ENCODE results near the gene CYP3A5. TPM values are rescaled to one million over a fixed set of nuclear protein-coding genes. Genes with fewer than 3 reads are reported as not detected.
"Not testable (repeated sequence)": the region's sequence is repeated elsewhere in the genome, so short reads cannot be mapped to it uniquely, and the experiment has no call there.

The CYP3A5 gene
- total and polyA plus RNA-seq, 10 of the 15 experiments (the other 5 are each of a cell fraction or from before 2014, with no cell fraction given) = 0.05 to 1.3 (median 0.09) TPM; not detected in 2

- Histone ChIP-seq H3K9me3 (replicated peaks; ENCODE audit: control insufficient read depth, insufficient read depth, low read length) (no peaks in the 10 kb centered on the region), H2AFZ (ENCODE audit: control insufficient read depth, low read depth, low read length) (no peak overlapping the region), H4K20me1 (ENCODE audit: control insufficient read depth, insufficient read depth) (no peaks in the 10 kb centered on the region), H3K27ac (ENCODE audit: control insufficient read depth, insufficient read depth) (no peak overlapping the region), H3K4me2 (ENCODE audit: control insufficient read depth, insufficient read depth) (no peak overlapping the region), H3K36me3 (ENCODE audit: control insufficient read depth in 2 of 2, insufficient read depth in 2 of 2, low read length in 1 of 2) (no peaks in the 10 kb centered on the region; a peak in 1 of 4 replicates), H3K4me3 (no peak overlapping the region), H3K27me3 (replicated peaks in 1 of 2; ENCODE audit: control insufficient read depth in 2 of 2, insufficient read depth in 2 of 2, low read length in 1 of 2) (no peaks in the 10 kb centered on the region), H3K9ac (ENCODE audit: control insufficient read depth, insufficient read depth, low read length) (no peak overlapping the region), H3K79me2 (ENCODE audit: control insufficient read depth, insufficient read depth, low read length) (no peaks in the 10 kb centered on the region), H3K4me1 (ENCODE audit: control insufficient read depth, insufficient read depth, low read length) (no peaks in the 10 kb centered on the region)
- FAIRE-seq = no peak
- ChIA-PET SMC1A (ENCODE audit: uncharacterized antibody, unreplicated experiment) (no interaction called here), RAD21 (ENCODE audit: unreplicated experiment) (no interaction called here), POLR2A (no interaction called here), CTCF (no interaction called here)
- DNase-seq (ENCODE audit: low read depth, low spot score) = no peak
- 99% methylated on average over 23 of the region's 23 CpGs for WGBS (ENCODE audit: insufficient coverage, insufficient replicate concordance, low lambda C conversion rate, missing lambda C conversion rate)
- ATAC-seq = no peak
- TF ChIP-seq USF1 (IDR thresholded peaks at IDR 0.05; ENCODE audit: borderline replicate concordance, extremely low read length, insufficient read depth, low read depth, low read length) (no peak), SMAD5 (IDR thresholded peaks at IDR 0.05; ENCODE audit: low read depth) (no peak), MXI1 (IDR thresholded peaks at IDR 0.05; ENCODE audit: low read depth, low read length) (no peak), PAX8 (IDR thresholded peaks at IDR 0.05) (no peak), ATF7 (IDR thresholded peaks at IDR 0.05; ENCODE audit: low read depth) (no peak)
- TF ChIP-seq, protein P1, sequence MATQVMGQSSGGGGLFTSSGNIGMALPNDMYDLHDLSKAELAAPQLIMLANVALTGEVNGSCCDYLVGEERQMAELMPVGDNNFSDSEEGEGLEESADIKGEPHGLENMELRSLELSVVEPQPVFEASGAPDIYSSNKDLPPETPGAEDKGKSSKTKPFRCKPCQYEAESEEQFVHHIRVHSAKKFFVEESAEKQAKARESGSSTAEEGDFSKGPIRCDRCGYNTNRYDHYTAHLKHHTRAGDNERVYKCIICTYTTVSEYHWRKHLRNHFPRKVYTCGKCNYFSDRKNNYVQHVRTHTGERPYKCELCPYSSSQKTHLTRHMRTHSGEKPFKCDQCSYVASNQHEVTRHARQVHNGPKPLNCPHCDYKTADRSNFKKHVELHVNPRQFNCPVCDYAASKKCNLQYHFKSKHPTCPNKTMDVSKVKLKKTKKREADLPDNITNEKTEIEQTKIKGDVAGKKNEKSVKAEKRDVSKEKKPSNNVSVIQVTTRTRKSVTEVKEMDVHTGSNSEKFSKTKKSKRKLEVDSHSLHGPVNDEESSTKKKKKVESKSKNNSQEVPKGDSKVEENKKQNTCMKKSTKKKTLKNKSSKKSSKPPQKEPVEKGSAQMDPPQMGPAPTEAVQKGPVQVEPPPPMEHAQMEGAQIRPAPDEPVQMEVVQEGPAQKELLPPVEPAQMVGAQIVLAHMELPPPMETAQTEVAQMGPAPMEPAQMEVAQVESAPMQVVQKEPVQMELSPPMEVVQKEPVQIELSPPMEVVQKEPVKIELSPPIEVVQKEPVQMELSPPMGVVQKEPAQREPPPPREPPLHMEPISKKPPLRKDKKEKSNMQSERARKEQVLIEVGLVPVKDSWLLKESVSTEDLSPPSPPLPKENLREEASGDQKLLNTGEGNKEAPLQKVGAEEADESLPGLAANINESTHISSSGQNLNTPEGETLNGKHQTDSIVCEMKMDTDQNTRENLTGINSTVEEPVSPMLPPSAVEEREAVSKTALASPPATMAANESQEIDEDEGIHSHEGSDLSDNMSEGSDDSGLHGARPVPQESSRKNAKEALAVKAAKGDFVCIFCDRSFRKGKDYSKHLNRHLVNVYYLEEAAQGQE (IDR thresholded peaks at IDR 0.05; ENCODE audit: low read depth, low read length) = no peak
- no TSS peak for BruUV-seq (replicated peaks)
- intact Hi-C loops (cut with micrococcal nuclease; ENCODE audit: unreplicated experiment) = no loop called here
- in situ Hi-C loops (cut with MboI) = no loop called here
Measured at GRCh38 chr7:99638731-99639130, 41.1 kb downstream of the CYP3A5 start.

DNA sequence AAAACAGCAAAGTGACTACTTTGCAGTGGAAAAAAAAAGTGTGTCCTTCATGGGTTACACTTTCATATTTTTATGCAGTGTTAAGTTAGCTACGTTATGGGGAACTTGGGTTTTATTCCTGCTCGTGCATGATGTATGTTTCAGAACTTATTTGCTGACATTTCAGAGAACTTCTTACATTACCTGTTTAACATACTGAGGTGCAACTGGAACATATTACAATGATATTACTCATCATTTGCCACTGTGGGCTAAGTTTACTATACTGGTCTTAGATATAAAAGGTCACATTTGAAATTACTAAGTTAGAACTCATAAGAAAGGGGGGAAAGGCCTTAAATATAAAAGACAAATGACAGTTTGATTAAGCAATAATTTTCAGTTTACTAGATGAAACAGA is 42.4 kb downstream of the CYP3A5 start:
- CTCF ChIA-PET; H3K4me3 ChIP-seq; RAD21 ChIA-PET (ENCODE audit: unreplicated experiment); H4K20me1 ChIP-seq (ENCODE audit: control insufficient read depth, insufficient read depth); H3K36me3 ChIP-seq (ENCODE audit: control insufficient read depth in 2 of 2, insufficient read depth in 2 of 2, low read length in 1 of 2); in situ Hi-C loops (cut with MboI); H3K79me2 ChIP-seq (ENCODE audit: control insufficient read depth, insufficient read depth, low read length); H3K4me1 ChIP-seq (ENCODE audit: control insufficient read depth, insufficient read depth, low read length); POLR2A ChIA-PET; H3K9me3 ChIP-seq (replicated peaks; ENCODE audit: control insufficient read depth, insufficient read depth, low read length); H3K9ac ChIP-seq (ENCODE audit: control insufficient read depth, insufficient read depth, low read length); BruUV-seq (replicated peaks); H2AFZ ChIP-seq (ENCODE audit: control insufficient read depth, low read depth, low read length); intact Hi-C loops (cut with micrococcal nuclease; ENCODE audit: unreplicated experiment); H3K27me3 ChIP-seq (replicated peaks in 1 of 2; ENCODE audit: control insufficient read depth in 2 of 2, insufficient read depth in 2 of 2, low read length in 1 of 2); DNase-seq (ENCODE audit: low read depth, low spot score); H3K4me2 ChIP-seq (ENCODE audit: control insufficient read depth, insufficient read depth); H3K27ac ChIP-seq (ENCODE audit: control insufficient read depth, insufficient read depth); FAIRE-seq; ATAC-seq; SMC1A ChIA-PET (ENCODE audit: uncharacterized antibody, unreplicated experiment): not testable (repeated sequence)
- 58% methylated on average over 2 of the region's 2 CpGs for WGBS (ENCODE audit: insufficient coverage, insufficient replicate concordance, low lambda C conversion rate, missing lambda C conversion rate)
